Cortex of kidney (tissue), 1 donor: ENCODE measurements around the gene DBN1.
"Not testable (repeated sequence)": the region's sequence is repeated elsewhere in the genome, so short reads cannot be mapped to it uniquely, and the experiment has no call there.

Source experiments
- DNase-seq: peaks from one replicate; lab custom pipeline; 2025; lab: John Stamatoyannopoulos, UW

Gene DBN1

GRCh38 chr5:177429248-177430040, 44.0 kb downstream of the DBN1 start:
- no peak for DNase-seq

GRCh38 chr5:177428574-177429217, 44.7 kb downstream of the DBN1 start:
- DNase-seq, result no peak

GRCh38 chr5:177427919-177428573, 45.4 kb downstream of the DBN1 start:
- no peak for DNase-seq

- DNase-seq, result no peak
Observed at GRCh38 chr5:177427211-177427822, 46.1 kb downstream of the DBN1 start.

- peak; percentile 92 for DNase-seq
Observed at GRCh38 chr5:177426566-177427210, 46.7 kb downstream of the DBN1 start, which contains the start of gene GRK6. Gene GRK6 (plus strand): TSS chr5:177426676. CDS start chr5:177426846, 170 bp downstream.

- DNase-seq, result peak; percentile 92
Observed at GRCh38 chr5:177425801-177426565, 47.5 kb downstream of the DBN1 start.

- DNase-seq, result no peak
Observed at GRCh38 chr5:177425196-177425800, 48.1 kb downstream of the DBN1 start.

- DNase-seq, result no peak
Observed at GRCh38 chr5:177423671-177424070, 49.8 kb downstream of the DBN1 start.

- no peak for DNase-seq
Observed at GRCh38 chr5:177421062-177421798, 52.2 kb downstream of the DBN1 start.

- not testable (repeated sequence) for DNase-seq
Observed at GRCh38 chr5:177420472-177420871, 53.0 kb downstream of the DBN1 start.

- no peak for DNase-seq
Observed at GRCh38 chr5:177419046-177419445, 54.4 kb downstream of the DBN1 start.

GRCh38 chr5:177417081-177417480, 56.4 kb downstream of the DBN1 start:
- not testable (repeated sequence) for DNase-seq

GRCh38 chr5:177414481-177414880, 59.0 kb downstream of the DBN1 start:
- no peak for DNase-seq

- no peak for DNase-seq
Observed at GRCh38 chr5:177412603-177413233, 60.7 kb downstream of the DBN1 start.

- no peak for DNase-seq
Observed at GRCh38 chr5:177410575-177410974, 62.9 kb downstream of the DBN1 start.

- DNase-seq, result no peak
Observed at GRCh38 chr5:177409043-177409801, 64.2 kb downstream of the DBN1 start, which contains the start of gene F12. Gene F12 (minus strand): TSS chr5:177409564. CDS start chr5:177409527, 37 bp downstream.
